Right atrium auricular region (tissue), 2 donors: ENCODE results near the gene KIF3A. TPM values are rescaled to one million over a fixed set of nuclear protein-coding genes. Genes with fewer than 3 reads are reported as not detected.

ENCODE experiments used
- DNase-seq: peaks from one replicate; pipeline ENCODE4 v3.0.0-alpha.2; 2019; ENCODE audit warnings: low spot score
- H3K27ac ChIP-seq, 2 donors: fragments of 200-600 bp; sonication (generic); 1 replicate in 1 of 2; 2 replicates in 1 of 2; pipeline ENCODE4 v1.5.1; 2016 to 2019
- H3K27me3 ChIP-seq, 2 donors: fragments of 200-600 bp; sonication (generic); one replicate each; pipeline versions ENCODE4 v1.5.1 to v1.6.0; 2017 to 2019
- H3K36me3 ChIP-seq: fragments of 200-600 bp; sonication (generic); one replicate; pipeline ENCODE4 v1.5.1; 2016
- H3K4me1 ChIP-seq, 2 donors: fragments of 200-600 bp; sonication (generic); one replicate each; pipeline versions ENCODE4 v1.5.1 to v1.6.0; 2017 to 2019
- H3K4me3 ChIP-seq, 2 donors: fragments of 200-600 bp; sonication (generic); 1 replicate in 1 of 2; 2 replicates in 1 of 2; pipeline ENCODE4 v1.5.1; 2017 to 2019; ENCODE audit warnings: mild to moderate bottlenecking in 1 of 2, moderate library complexity in 1 of 2
- H3K9me3 ChIP-seq, 2 donors: fragments of 200-600 bp; sonication (generic); one replicate each; pipeline ENCODE4 v1.5.1; 2019
- total RNA-seq, 2 donors: library from RNA; depleted of rRNA; stranded (reverse); fragments of >200 nt; gene quantifications; one replicate each; pipeline ENCODE4 v1.1.0, GENCODE V29; 2016
- TF ChIP-seq, protein P1 (sequence below), 2 donors: fragments of 200-600 bp; sonication (generic); IDR thresholded peaks; one replicate each; pipeline ENCODE4 v1.5.1; 2019; ENCODE audit warnings: antibody characterized with exemption in 2 of 2

KIF3A gene
- total RNA-seq, 2 donors from 2014 or later, result 5.6 to 7.2 TPM

DNA sequence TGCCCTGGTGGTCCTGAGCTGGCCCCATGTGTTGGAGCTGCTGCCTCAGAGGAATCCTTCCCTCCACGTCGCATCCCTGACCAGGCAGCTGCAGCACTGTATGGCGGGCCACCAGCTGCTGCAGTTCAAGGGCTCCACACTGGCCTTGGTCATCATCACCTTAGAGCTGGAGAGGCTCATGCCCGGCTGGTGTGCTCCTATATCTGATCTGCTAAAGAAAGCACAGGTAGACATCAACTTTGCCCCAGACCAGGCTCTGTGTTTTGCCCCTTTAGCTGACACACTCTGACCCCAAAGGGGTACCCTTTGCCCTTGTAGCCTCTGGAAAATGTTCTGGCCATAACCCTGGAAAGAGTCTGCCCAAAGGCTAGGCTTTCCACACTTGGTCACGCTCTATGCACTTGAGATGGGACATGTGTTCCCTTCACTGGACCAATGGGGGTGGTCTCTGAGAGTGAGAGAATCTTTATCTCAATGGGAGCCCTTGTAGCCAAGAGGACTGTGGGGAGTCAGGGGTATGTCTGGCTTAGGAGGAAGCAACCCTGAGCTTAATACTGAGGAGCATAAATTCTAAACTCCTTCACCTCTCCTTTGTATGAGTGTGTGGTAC is 14.7 kb upstream of the KIF3A start:
- Histone ChIP-seq H3K4me1 (peaks cover 0 to 8% of the 10 kb centered on the region in 2 donors), H3K36me3 (peaks cover under 1% of the 10 kb centered on the region), H3K4me3 (no peak overlapping the region), H3K27ac (no peak overlapping the region), H3K27me3 (no peaks in the 10 kb centered on the region), H3K9me3 (no peaks in the 10 kb centered on the region)
- TF ChIP-seq, protein P1, sequence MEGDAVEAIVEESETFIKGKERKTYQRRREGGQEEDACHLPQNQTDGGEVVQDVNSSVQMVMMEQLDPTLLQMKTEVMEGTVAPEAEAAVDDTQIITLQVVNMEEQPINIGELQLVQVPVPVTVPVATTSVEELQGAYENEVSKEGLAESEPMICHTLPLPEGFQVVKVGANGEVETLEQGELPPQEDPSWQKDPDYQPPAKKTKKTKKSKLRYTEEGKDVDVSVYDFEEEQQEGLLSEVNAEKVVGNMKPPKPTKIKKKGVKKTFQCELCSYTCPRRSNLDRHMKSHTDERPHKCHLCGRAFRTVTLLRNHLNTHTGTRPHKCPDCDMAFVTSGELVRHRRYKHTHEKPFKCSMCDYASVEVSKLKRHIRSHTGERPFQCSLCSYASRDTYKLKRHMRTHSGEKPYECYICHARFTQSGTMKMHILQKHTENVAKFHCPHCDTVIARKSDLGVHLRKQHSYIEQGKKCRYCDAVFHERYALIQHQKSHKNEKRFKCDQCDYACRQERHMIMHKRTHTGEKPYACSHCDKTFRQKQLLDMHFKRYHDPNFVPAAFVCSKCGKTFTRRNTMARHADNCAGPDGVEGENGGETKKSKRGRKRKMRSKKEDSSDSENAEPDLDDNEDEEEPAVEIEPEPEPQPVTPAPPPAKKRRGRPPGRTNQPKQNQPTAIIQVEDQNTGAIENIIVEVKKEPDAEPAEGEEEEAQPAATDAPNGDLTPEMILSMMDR (IDR thresholded peaks at IDR 0.05), result no peak
- DNase-seq, result no peak

DNA sequence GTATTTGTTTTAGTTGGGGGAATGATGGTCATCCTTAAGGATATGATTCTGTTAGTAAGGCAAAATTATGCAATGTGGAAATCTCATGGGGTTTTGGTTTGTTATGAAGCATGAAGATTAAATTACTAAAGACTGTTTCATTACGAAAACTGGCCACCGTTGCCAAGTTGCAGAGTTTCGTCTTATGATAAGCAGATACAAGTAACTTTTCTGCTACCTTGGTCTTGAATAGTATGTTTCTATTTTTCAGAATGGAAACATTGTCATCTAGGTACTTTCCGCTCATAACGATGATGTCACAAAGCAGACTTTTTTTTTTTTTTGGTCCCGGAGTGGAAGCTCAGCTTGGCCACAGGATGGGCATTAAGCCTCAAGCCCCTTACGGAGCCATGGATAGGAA is 14.1 kb upstream of the KIF3A start:
- peak; percentile 89 for DNase-seq
- TF ChIP-seq, protein P1 (IDR thresholded peaks at IDR 0.05), result no peak
- no peaks in the 10 kb centered on the region for H3K27me3 ChIP-seq

DNA sequence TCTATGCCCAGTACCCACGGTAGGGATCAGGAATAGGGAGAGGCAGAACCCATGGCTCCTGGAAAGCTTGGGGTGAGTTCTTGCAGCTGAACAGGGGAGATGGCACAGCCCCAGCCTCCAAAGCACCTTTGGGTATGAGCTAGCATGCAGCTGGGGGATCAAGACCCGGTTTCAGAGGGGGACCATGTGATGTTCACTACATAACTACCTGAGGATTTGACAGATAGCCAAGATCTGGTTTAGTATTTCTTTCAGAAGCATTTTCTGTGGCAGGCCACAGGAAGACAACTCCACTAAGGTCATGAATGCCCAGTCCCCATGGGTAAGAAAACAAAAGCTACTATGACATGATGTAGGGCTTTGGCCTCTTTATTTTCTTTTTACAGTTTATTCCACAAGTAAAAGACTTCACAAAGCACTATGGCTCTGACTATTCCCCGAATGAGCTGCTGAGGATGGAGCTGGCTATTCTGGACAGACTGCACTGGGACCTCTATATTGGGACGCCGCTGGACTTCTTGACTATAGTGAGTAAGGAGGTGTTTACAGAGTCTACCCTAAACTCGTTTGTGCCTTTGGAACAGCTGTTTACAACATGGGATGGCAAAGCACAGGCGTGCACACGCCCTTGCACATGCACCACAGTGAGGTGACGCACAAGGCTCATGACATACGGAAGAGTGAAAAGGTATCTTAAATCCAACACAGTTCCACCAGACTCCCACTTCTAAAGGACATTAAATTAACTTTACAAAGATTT is 13.3 kb upstream of the KIF3A start:
- H3K9me3 ChIP-seq, result no peaks in the 10 kb centered on the region

More for the DNA sequence above, 14.1 kb upstream of the KIF3A start:
- no peaks in the 10 kb centered on the region for H3K36me3 ChIP-seq
- no peaks in the 10 kb centered on the region for H3K9me3 ChIP-seq
- H3K4me3 ChIP-seq, result no peak overlapping the region
- H3K4me1 ChIP-seq, result peaks cover 0 to 12% of the 10 kb centered on the region in 2 donors
- H3K27ac ChIP-seq, result no peak overlapping the region

DNA sequence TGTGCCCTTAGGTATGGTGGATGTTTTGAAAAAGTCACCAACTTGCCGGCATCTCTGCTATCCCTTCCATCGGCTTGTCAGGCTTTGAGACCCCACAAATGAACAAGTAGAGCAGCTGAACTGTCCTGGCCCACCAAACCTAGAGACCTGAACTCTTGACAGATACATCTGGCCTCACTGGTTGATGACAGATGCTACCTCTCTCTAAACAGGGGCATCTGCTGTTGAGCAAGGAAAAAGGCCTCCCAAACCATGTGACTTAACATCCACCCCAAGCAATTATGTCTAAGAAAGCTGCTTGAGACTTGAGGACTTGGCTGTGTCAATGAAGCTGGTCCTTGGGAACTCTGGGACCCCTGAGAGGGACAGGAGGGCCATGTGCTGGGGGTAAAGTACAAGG is 12.2 kb upstream of the KIF3A start:
- peaks cover 0 to 12% of the 10 kb centered on the region in 2 donors for H3K4me1 ChIP-seq
- TF ChIP-seq, protein P1 (IDR thresholded peaks at IDR 0.05), result no peak
- H3K27ac ChIP-seq, result no peak overlapping the region
- no peak overlapping the region for H3K4me3 ChIP-seq
- H3K27me3 ChIP-seq, result no peaks in the 10 kb centered on the region
- DNase-seq, result no peak
- no peaks in the 10 kb centered on the region for H3K36me3 ChIP-seq
- no peaks in the 10 kb centered on the region for H3K9me3 ChIP-seq

More for the DNA sequence above, 13.3 kb upstream of the KIF3A start:
- TF ChIP-seq, protein P1 (IDR thresholded peaks at IDR 0.05), result no peak
- no peak overlapping the region for H3K27ac ChIP-seq
- no peak overlapping the region for H3K4me3 ChIP-seq
- no peaks in the 10 kb centered on the region for H3K27me3 ChIP-seq
- no peak for DNase-seq
- H3K36me3 ChIP-seq, result no peaks in the 10 kb centered on the region
- peaks cover 0 to 12% of the 10 kb centered on the region in 2 donors for H3K4me1 ChIP-seq

DNA sequence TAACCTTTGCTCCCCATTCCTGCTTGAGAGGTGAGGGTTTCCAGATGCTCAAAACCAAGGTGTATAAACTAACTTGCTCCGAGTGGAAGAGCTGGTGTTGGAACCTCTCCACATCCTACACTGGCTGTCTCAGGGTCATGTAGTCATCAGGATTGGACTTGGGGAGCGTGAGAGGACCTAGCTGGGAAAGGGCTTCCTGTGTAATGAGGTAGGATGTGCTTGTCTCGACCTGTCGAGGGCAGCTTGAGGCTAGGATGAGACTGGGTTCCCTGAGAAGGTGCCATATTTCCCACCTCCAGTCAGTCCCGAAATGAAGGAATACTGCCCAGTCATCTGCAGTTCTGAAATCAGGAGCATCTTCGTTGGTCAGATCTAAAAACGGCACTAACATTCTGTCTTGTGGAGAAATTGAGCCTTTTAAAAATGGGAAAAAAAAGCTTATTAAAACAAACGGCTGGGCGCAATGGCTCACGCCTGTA is 11.2 kb upstream of the KIF3A start:
- peaks cover 0 to 12% of the 10 kb centered on the region in 2 donors for H3K4me1 ChIP-seq
- H3K9me3 ChIP-seq, result no peaks in the 10 kb centered on the region
- H3K27ac ChIP-seq, result no peak overlapping the region
- TF ChIP-seq, protein P1 (IDR thresholded peaks at IDR 0.05), result no peak
- DNase-seq, result no peak
- no peaks in the 10 kb centered on the region for H3K36me3 ChIP-seq
- H3K4me3 ChIP-seq, result no peak overlapping the region
- H3K27me3 ChIP-seq, result no peaks in the 10 kb centered on the region
